Liver (tissue), 9 donors: ENCODE measurements around the gene CNIH3. TPM values are rescaled to one million over a fixed set of nuclear protein-coding genes. Genes with fewer than 3 reads are reported as not detected.

Experiments
- DNase-seq: peaks from one replicate; pipeline ENCODE4 v3.0.0-alpha.2; 2017; ENCODE audit warnings: low spot score
- H3K27ac ChIP-seq, 2 donors: one replicate each; pipeline ENCODE4 v1.7.0; 2013; ENCODE audit warnings: inconsistent platforms in 2 of 2, low read length in 2 of 2, control low read depth in 1 of 2, low read depth in 1 of 2, mild to moderate bottlenecking in 1 of 2
- H3K27me3 ChIP-seq, 4 donors: one replicate each; pipeline versions ENCODE4 v1.6.1 to v1.7.0; 2013; ENCODE audit warnings: low read length in 3 of 4, inconsistent platforms in 1 of 4, mild to moderate bottlenecking in 1 of 4, moderate library complexity in 1 of 4; ENCODE audit not compliant: control insufficient read depth in 4 of 4, insufficient read depth in 4 of 4
- H3K36me3 ChIP-seq, 4 donors: one replicate each; pipeline versions ENCODE4 v1.6.1 to v1.7.0; 2013; ENCODE audit warnings: low read length in 3 of 4, mild to moderate bottlenecking in 3 of 4, low read depth in 1 of 4, moderate library complexity in 1 of 4; ENCODE audit not compliant: control insufficient read depth in 4 of 4, insufficient read depth in 3 of 4
- H3K4me1 ChIP-seq, 4 donors: one replicate each; pipeline versions ENCODE4 v1.6.1 to v1.7.0; 2013; ENCODE audit warnings: low read length in 3 of 4, mild to moderate bottlenecking in 3 of 4, moderate library complexity in 1 of 4; ENCODE audit not compliant: control insufficient read depth in 4 of 4, insufficient read depth in 4 of 4
- H3K4me3 ChIP-seq, 3 donors: one replicate each; pipeline versions ENCODE4 v1.6.1 to v1.7.0; 2013; ENCODE audit warnings: low read length in 3 of 3, control low read depth in 1 of 3, low read depth in 1 of 3, mild to moderate bottlenecking in 1 of 3
- H3K9ac ChIP-seq, 2 donors: one replicate each; pipeline ENCODE4 v1.7.0; 2013; ENCODE audit warnings: low read length in 2 of 2, mild to moderate bottlenecking in 2 of 2, moderate library complexity in 2 of 2, control low read depth in 1 of 2, low read depth in 1 of 2
- H3K9me3 ChIP-seq, 4 donors: one replicate each; pipeline versions ENCODE4 v1.6.1 to v1.7.0; 2013; ENCODE audit warnings: low read length in 3 of 4; ENCODE audit not compliant: control insufficient read depth in 4 of 4
- ATF3 ChIP-seq: IDR thresholded peaks from 2 replicates; pipeline ENCODE4 v1.6.1; 2016; ENCODE audit warnings: antibody characterized with exemption
- CTCF ChIP-seq: fragments of 150-350 bp; IDR thresholded peaks from 2 replicates; pipeline ENCODE4 v1.5.1; 2017; ENCODE audit warnings: improper control_type of control experiment, low read depth, low read length; ENCODE audit not compliant: missing input control
- EGR1 ChIP-seq, 2 donors: IDR thresholded peaks; 2 replicates each; pipeline ENCODE4 v1.6.1; 2016 to 2018; ENCODE audit warnings: antibody characterized with exemption in 2 of 2, low read depth in 2 of 2
- FOXA1 ChIP-seq: IDR thresholded peaks from 2 replicates; pipeline ENCODE4 v1.6.1; 2016; ENCODE audit warnings: antibody characterized with exemption
- FOXA2 ChIP-seq: IDR thresholded peaks from 2 replicates; pipeline ENCODE4 v1.6.1; 2016; ENCODE audit warnings: antibody characterized with exemption
- GABPA ChIP-seq, 2 donors: IDR thresholded peaks in 1 of 2; conservative IDR thresholded peaks in 1 of 2; 2 replicates each; pipeline ENCODE4 v1.6.1; 2016; ENCODE audit warnings: antibody characterized with exemption in 2 of 2, mild to moderate bottlenecking in 1 of 2, moderate library complexity in 1 of 2
- HNF4A ChIP-seq, 2 donors: conservative IDR thresholded peaks; 2 replicates each; pipeline ENCODE4 v1.6.1; 2016; ENCODE audit warnings: antibody characterized with exemption in 2 of 2, mild to moderate bottlenecking in 2 of 2
- HNF4G ChIP-seq: IDR thresholded peaks from 2 replicates; pipeline ENCODE4 v1.6.1; 2016; ENCODE audit warnings: antibody characterized with exemption
- JUND ChIP-seq, 2 donors: IDR thresholded peaks; 2 replicates each; pipeline ENCODE4 v1.6.1; 2016; ENCODE audit warnings: antibody characterized with exemption in 2 of 2
- MAX ChIP-seq: IDR thresholded peaks from 2 replicates; pipeline ENCODE4 v1.6.1; 2016; ENCODE audit warnings: antibody characterized with exemption
- NR2F2 ChIP-seq: IDR thresholded peaks from 2 replicates; pipeline ENCODE4 v1.6.1; 2016; ENCODE audit warnings: antibody characterized with exemption
- RAD21 ChIP-seq, 2 donors: IDR thresholded peaks; 2 replicates each; pipeline ENCODE4 v1.6.1; 2016; ENCODE audit warnings: antibody characterized with exemption in 2 of 2, mild to moderate bottlenecking in 2 of 2
- REST ChIP-seq: IDR thresholded peaks from 2 replicates; pipeline ENCODE4 v1.6.1; 2016; ENCODE audit warnings: antibody characterized with exemption, mild to moderate bottlenecking
- RXRA ChIP-seq, 2 donors: IDR thresholded peaks; 2 replicates each; pipeline ENCODE4 v1.6.1; 2017 to 2018; ENCODE audit warnings: antibody characterized with exemption in 2 of 2, mild to moderate bottlenecking in 1 of 2
- SP1 ChIP-seq: IDR thresholded peaks from 2 replicates; pipeline ENCODE4 v1.6.1; 2018; ENCODE audit warnings: antibody characterized with exemption, mild to moderate bottlenecking
- TAF1 ChIP-seq: conservative IDR thresholded peaks from 2 replicates; pipeline ENCODE4 v1.6.1; 2016; ENCODE audit warnings: antibody characterized with exemption, mild to moderate bottlenecking
- YY1 ChIP-seq: IDR thresholded peaks from 2 replicates; pipeline ENCODE4 v1.6.1; 2016; ENCODE audit warnings: antibody characterized with exemption, mild to moderate bottlenecking
- ZBTB33 ChIP-seq: IDR thresholded peaks from 2 replicates; pipeline ENCODE4 v1.6.1; 2016; ENCODE audit warnings: antibody characterized with exemption
- WGBS: extraction: QIAGEN DNeasy Blood & Tissue Kit; methylation state at CpG from one replicate; pipeline ENCODE4 v1.1.7; 2013; 5-methylcytosine and 5-hydroxymethylcytosine counted together
- polyA plus RNA-seq, 2 donors: library from polyadenylated mRNA; stranded (reverse) in 1 of 2; unstranded in 1 of 2; fragments of 200-250 nt in 1 of 2; fragments of >200 nt in 1 of 2; fragmentation: Nextera tagmentation in 1 of 2; extraction: Ambion mirVana in 1 of 2; gene quantifications; one replicate each; pipeline versions ENCODE4 v1.2.1 to v1.2.3, GENCODE V29; 2013 to 2015
- total RNA-seq, 2 donors: library from RNA; depleted of rRNA; stranded (reverse); fragments of >200 nt; gene quantifications; one replicate each; pipeline ENCODE4 v1.2.3, GENCODE V29; 2014
- donor health status: healthy.
- donor health status: healthy.
- donor health status: healthy.
- donor health status: healthy.
- donor health status: healthy.

The CNIH3 gene
- total and polyA plus RNA-seq, 4 donors: 0.39 to 1.0 (median 0.93) TPM

GRCh38 chr1:224656392-224656791, 40.3 kb downstream of the CNIH3 start:
- H3K9ac ChIP-seq: no peak overlapping the region
- H3K27me3 ChIP-seq: no peaks in the 10 kb centered on the region
- H3K4me3 ChIP-seq: no peak overlapping the region
- no peaks in the 10 kb centered on the region for H3K36me3 ChIP-seq
- DNase-seq: no peak
- 94% methylated on average over 10 of the region's 10 CpGs for WGBS
- H3K9me3 ChIP-seq: no peaks in the 10 kb centered on the region
- TF ChIP-seq GABPA (IDR thresholded peaks at IDR 0.05 in 1 of 2, conservative IDR thresholded peaks at IDR 0.05 in 1 of 2) (no peak), MAX (no peak), REST (no peak), CTCF (no peak), FOXA1 (no peak), RXRA (IDR thresholded peaks at IDR 0.05) (no peak), ATF3 (no peak), JUND (IDR thresholded peaks at IDR 0.05) (no peak), YY1 (no peak), HNF4G (no peak), EGR1 (IDR thresholded peaks at IDR 0.05; ENCODE audit: low read depth in 2 of 2) (no peak), TAF1 (no peak), HNF4A (conservative IDR thresholded peaks at IDR 0.05) (no peak), FOXA2 (no peak), RAD21 (IDR thresholded peaks at IDR 0.05) (no peak), NR2F2 (no peak), ZBTB33 (no peak), SP1 (no peak)
- no peak overlapping the region for H3K27ac ChIP-seq
- no peaks in the 10 kb centered on the region for H3K4me1 ChIP-seq

- no peak overlapping the region for H3K4me3 ChIP-seq
- H3K4me1 ChIP-seq: no peaks in the 10 kb centered on the region
- WGBS: 73% methylated on average over 5 of the region's 5 CpGs
- no peaks in the 10 kb centered on the region for H3K27me3 ChIP-seq
- no peaks in the 10 kb centered on the region for H3K36me3 ChIP-seq
- H3K9me3 ChIP-seq: no peaks in the 10 kb centered on the region
- no peak for TF ChIP-seq RAD21 (IDR thresholded peaks at IDR 0.05)
- no peak for TF ChIP-seq ATF3
- no peak for TF ChIP-seq HNF4A (conservative IDR thresholded peaks at IDR 0.05)
- no peak for DNase-seq
- no peak overlapping the region for H3K27ac ChIP-seq
- no peak overlapping the region for H3K9ac ChIP-seq
These were observed 44.0 kb downstream of the CNIH3 start for GRCh38 chr1:224660074-224660473.
